Endothelial cell of umbilical vein (primary cell): Measurements from ENCODE around the gene GAS2L2. TPM values are rescaled to one million over a fixed set of nuclear protein-coding genes. Genes with fewer than 3 reads are reported as not detected.

Experiments used
- BruUV-seq: library from RNA; stranded (reverse); fragments of 400-500 nt; replicated peaks from 2 replicates; lab custom pipeline; 2021; lab: Mats Ljungman, UMichigan
- CTCF ChIA-PET: fragments of 300-600, 350-600 bp; sonication (Branson Sonifier 250); formaldehyde crosslinking; loops from one replicate; lab custom pipeline; 2021; ENCODE audit warnings: antibody characterized with exemption, inconsistent platforms; lab: Charles Lee
- POLR2A ChIA-PET: fragments of 300-600, 350-600 bp; sonication (Branson Sonifier 250); formaldehyde crosslinking; loops from one replicate; lab custom pipeline; 2021; ENCODE audit warnings: antibody characterized with exemption, inconsistent platforms; lab: Charles Lee
- DNase-seq: peaks from one replicate; pipeline ENCODE4 v3.0.0-alpha.2; 2011; ENCODE audit warnings: low read depth, low spot score
- FAIRE-seq: peaks from 2 replicates; lab custom pipeline; 2011; peaks lifted over from hg19 to GRCh38; lab: Jason Lieb, UNC
- H2AFZ ChIP-seq: 2 replicates; pipeline ENCODE4 v1.6.0; 2012; ENCODE audit warnings: low read depth, low read length, control low read depth, inconsistent platforms
- H3K27ac ChIP-seq: 2 replicates; pipeline ENCODE4 v1.5.1; 2011; ENCODE audit warnings: low read depth, mild to moderate bottlenecking, control low read depth, low read length, moderate library complexity; ENCODE audit not compliant: insufficient read depth
- H3K27me3 ChIP-seq, 2 experiments: 2 replicates each; pipeline versions ENCODE4 v1.6.0 to v1.6.1; 2011; ENCODE audit warnings: low read length in 2 of 2, mixed read lengths in 1 of 2; ENCODE audit not compliant: control insufficient read depth in 2 of 2, insufficient read depth in 2 of 2
- H3K36me3 ChIP-seq, 2 experiments: 2 replicates in 1 of 2; 3 replicates in 1 of 2; pipeline ENCODE4 v1.5.1; 2011; ENCODE audit warnings: low read length in 2 of 2, mild to moderate bottlenecking in 1 of 2, moderate library complexity in 1 of 2; ENCODE audit not compliant: control insufficient read depth in 2 of 2, insufficient read depth in 2 of 2; ENCODE audit errors: extremely low read depth in 1 of 2
- H3K4me1 ChIP-seq: 3 replicates; pipeline ENCODE4 v1.5.1; 2011; ENCODE audit warnings: mild to moderate bottlenecking, low read length; ENCODE audit not compliant: control insufficient read depth, insufficient read depth; ENCODE audit errors: extremely low read depth
- H3K4me2 ChIP-seq: 2 replicates; pipeline ENCODE4 v1.6.1; 2011; ENCODE audit warnings: low read length, control low read depth, mixed read lengths; ENCODE audit not compliant: insufficient read depth
- H3K4me3 ChIP-seq, 3 experiments: fragments of 200-600 bp in 1 of 3; sonication (generic), shearing (Covaris generic) in 1 of 3; replicated peaks in 1 of 3; 2 replicates each; pipeline ENCODE4 v1.5.1; 2011 to 2016; ENCODE audit warnings: control low read depth in 3 of 3, low read length in 3 of 3, mild to moderate bottlenecking in 2 of 3, inconsistent platforms in 1 of 3, low read depth in 1 of 3, moderate library complexity in 1 of 3; ENCODE audit not compliant: insufficient read depth in 1 of 3
- H3K79me2 ChIP-seq: 2 replicates; pipeline ENCODE4 v1.6.0; 2012; ENCODE audit warnings: low read length, inconsistent platforms; ENCODE audit not compliant: control insufficient read depth, insufficient read depth
- H3K9ac ChIP-seq: replicated peaks from 2 replicates; pipeline ENCODE3; 2011; ENCODE audit warnings: low read length, control low read depth; ENCODE audit not compliant: insufficient read depth; ENCODE audit errors: extremely low read depth
- H3K9me1 ChIP-seq: replicated peaks from 3 replicates; pipeline ENCODE4 v1.6.0; 2011; ENCODE audit warnings: mild to moderate bottlenecking, low read length; ENCODE audit not compliant: control insufficient read depth, insufficient read depth; ENCODE audit errors: extremely low read depth
- H3K9me3 ChIP-seq: replicated peaks from 2 replicates; pipeline ENCODE4 v1.5.1; 2012; ENCODE audit warnings: low read length, inconsistent platforms; ENCODE audit not compliant: control insufficient read depth, insufficient read depth
- H4K20me1 ChIP-seq: replicated peaks from 2 replicates; pipeline ENCODE3; 2011; ENCODE audit warnings: mild to moderate bottlenecking, low read length; ENCODE audit not compliant: control insufficient read depth, insufficient read depth; ENCODE audit errors: extremely low read depth
- CTCF ChIP-seq, 2 donors: IDR thresholded peaks; 1 replicate in 1 of 2; 2 replicates in 1 of 2; pipeline ENCODE4 v1.5.1; 2011; ENCODE audit warnings: low read length in 2 of 2, mild to moderate bottlenecking in 2 of 2, moderate library complexity in 2 of 2, control low read depth in 1 of 2, inconsistent platforms in 1 of 2, low read depth in 1 of 2; ENCODE audit not compliant: insufficient read depth in 1 of 2; ENCODE audit errors: extremely low read depth in 1 of 2
- EZH2 ChIP-seq: IDR thresholded peaks from 2 replicates; pipeline ENCODE4 v1.6.1; 2012; ENCODE audit warnings: borderline replicate concordance, low read depth, mild to moderate bottlenecking, moderate library complexity, low read length, inconsistent platforms; ENCODE audit not compliant: severe bottlenecking
- FOS ChIP-seq: IDR thresholded peaks from 2 replicates; pipeline ENCODE4 v1.6.1; 2011; ENCODE audit warnings: mild to moderate bottlenecking, low read length, moderate library complexity, borderline replicate concordance; ENCODE audit not compliant: insufficient read depth
- GATA2 ChIP-seq: IDR thresholded peaks from 2 replicates; pipeline ENCODE4 v1.7.0; 2011; ENCODE audit warnings: low read depth, mild to moderate bottlenecking, moderate library complexity, mixed read lengths, low read length; ENCODE audit not compliant: insufficient read length, insufficient read depth
- JUN ChIP-seq: IDR thresholded peaks from 2 replicates; pipeline ENCODE4 v1.6.1; 2011; ENCODE audit warnings: borderline replicate concordance, low read depth; ENCODE audit not compliant: insufficient read length, insufficient read depth
- MAX ChIP-seq: IDR thresholded peaks from 2 replicates; pipeline ENCODE4 v1.6.1; 2011; ENCODE audit not compliant: insufficient read depth, insufficient read length
- MYC ChIP-seq: IDR thresholded peaks from one replicate; pipeline ENCODE4 v1.6.1; 2011; ENCODE audit warnings: mild to moderate bottlenecking, low read depth, low read length
- POLR2A ChIP-seq: IDR thresholded peaks from 2 replicates; pipeline ENCODE4 v1.6.1; 2012; ENCODE audit warnings: low read depth, mild to moderate bottlenecking, control low read depth, low read length
- POLR2AphosphoS5 ChIP-seq: IDR thresholded peaks from 2 replicates; pipeline ENCODE4 v1.6.1; 2012; ENCODE audit warnings: low read depth, mild to moderate bottlenecking, control low read depth, low read length, moderate library complexity; ENCODE audit not compliant: insufficient read depth
- dilution Hi-C: fragments of 300-500 bp; cut with MboI; formaldehyde crosslinking; loops from one replicate; pipeline ENCODE4 v1.15.0; 2019; ENCODE audit warnings: low sequenced_read_pairs; ENCODE audit not compliant: extremely low pct_ligation_motif_present
- intact Hi-C: fragments of 100-400 bp; cut with micrococcal nuclease; formaldehyde crosslinking; loops from one replicate; pipeline ENCODE4 v1.10.0; 2022
- polyA plus RNA-seq, 4 experiments: library from polyadenylated mRNA; depleted of rRNA in 3 of 4; stranded (reverse) in 3 of 4; unstranded in 1 of 4; fragments of >200 nt; gene quantifications; 2 replicates each; pipeline versions ENCODE4 v1.2.1 to v1.2.3, GENCODE V29; 2011 to 2012; ENCODE audit warnings: missing spikeins in 1 of 4
- total RNA-seq: library from RNA; stranded (reverse); gene quantifications from 2 replicates; pipeline ENCODE4 v1.2.3, GENCODE V29; 2021

The GAS2L2 gene
- total and polyA plus RNA-seq, 2 donors (not counting 3 experiments of a cell fraction or from before 2014, with no cell fraction given), result not detected

GRCh38 chr17:35795871-35796265 lies 42.8 kb upstream of the GAS2L2 start:
- Histone ChIP-seq H3K4me3 (peak overlapping the region in 1 of 3 experiments; percentile 46), H3K27me3 (peaks cover 41 to 63% of the 10 kb centered on the region in 2 experiments), H2AFZ (peak overlapping the region; percentile 2), H3K79me2 (no peaks in the 10 kb centered on the region), H3K4me1 (peaks cover 17% of the 10 kb centered on the region), H3K9me3 (no peaks in the 10 kb centered on the region), H3K27ac (no peak overlapping the region), H3K4me2 (no peak overlapping the region), H4K20me1 (no peaks in the 10 kb centered on the region), H3K9ac (no peak overlapping the region), H3K36me3 (no peaks in the 10 kb centered on the region), H3K9me1 (no peaks in the 10 kb centered on the region)
- dilution Hi-C loops, result no loop called here
- CTCF ChIA-PET, result interaction anchor here (1.0 to 8.1 kb wide), 5 partner anchors 13 to 32 kb away, joined by 3 to 68 read pairs (median 6); partner anchors contain the start of gene TAF15
- TF ChIP-seq EZH2 (no peak), FOS (no peak), CTCF (IDR thresholded peaks at IDR 0.05; ENCODE audit: extremely low read depth in 1 of 2, insufficient read depth in 1 of 2, low read depth in 1 of 2, low read length in 2 of 2) (no peak), JUN (no peak), POLR2A (no peak), MYC (no peak), GATA2 (no peak), MAX (no peak), POLR2AphosphoS5 (no peak)
- POLR2A ChIA-PET, result no interaction called here
- FAIRE-seq, result no peak
- no TSS peak for BruUV-seq
- intact Hi-C loops, result no loop called here
- DNase-seq, result no peak
